HG03175 (cell line): ENCODE measurements around the gene AK1.

ENCODE experiments used
- ATAC-seq: cut with Tn5 transposase; IDR thresholded peaks from one replicate; pipeline ENCODE4 v1.9.1; 2021; ENCODE audit warnings: mild to moderate bottlenecking, moderate library complexity; ENCODE audit not compliant: unreplicated experiment

AK1 gene

DNA sequence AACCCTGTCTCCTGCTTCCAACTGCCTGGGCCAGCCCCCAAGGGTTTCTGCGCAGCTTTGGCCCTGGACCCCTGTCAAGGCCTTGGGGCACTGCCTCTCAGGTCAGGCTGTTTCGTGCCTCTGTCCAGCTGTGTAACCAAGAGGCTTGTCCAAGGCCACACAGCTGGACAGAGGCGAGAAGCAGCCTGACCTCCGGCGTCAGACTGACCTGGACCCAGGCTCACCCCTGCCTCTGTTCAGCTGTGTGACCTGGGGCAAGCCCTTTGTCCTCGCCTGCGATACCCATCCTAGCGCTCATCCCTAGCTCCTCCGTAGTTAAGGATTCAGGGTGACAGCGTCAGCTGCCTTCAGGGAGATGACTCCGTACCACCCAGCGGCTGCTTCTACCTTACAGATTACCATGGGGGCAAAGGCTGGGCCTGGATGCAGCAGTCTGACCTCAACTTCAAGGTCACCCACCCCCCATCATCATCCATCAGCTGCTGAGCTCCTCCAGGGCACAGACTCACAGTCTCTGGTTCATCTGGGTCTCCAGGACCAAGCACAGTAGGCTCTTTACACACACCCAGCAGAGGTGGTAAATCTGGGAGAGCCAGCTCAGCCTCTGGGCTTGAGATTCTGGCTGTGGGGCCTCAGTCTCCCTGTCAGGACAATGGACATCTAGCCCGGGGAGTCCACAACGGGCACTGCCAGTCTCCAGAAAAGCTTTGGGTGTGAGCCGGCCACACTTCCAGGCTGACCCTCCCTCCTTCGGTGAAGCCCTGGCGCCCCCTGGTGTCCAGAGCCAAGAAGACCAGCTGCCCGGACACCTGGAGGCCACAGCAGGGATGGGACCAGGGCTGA is 7.9 kb downstream of the AK1 start:
- ATAC-seq = no peak

DNA sequence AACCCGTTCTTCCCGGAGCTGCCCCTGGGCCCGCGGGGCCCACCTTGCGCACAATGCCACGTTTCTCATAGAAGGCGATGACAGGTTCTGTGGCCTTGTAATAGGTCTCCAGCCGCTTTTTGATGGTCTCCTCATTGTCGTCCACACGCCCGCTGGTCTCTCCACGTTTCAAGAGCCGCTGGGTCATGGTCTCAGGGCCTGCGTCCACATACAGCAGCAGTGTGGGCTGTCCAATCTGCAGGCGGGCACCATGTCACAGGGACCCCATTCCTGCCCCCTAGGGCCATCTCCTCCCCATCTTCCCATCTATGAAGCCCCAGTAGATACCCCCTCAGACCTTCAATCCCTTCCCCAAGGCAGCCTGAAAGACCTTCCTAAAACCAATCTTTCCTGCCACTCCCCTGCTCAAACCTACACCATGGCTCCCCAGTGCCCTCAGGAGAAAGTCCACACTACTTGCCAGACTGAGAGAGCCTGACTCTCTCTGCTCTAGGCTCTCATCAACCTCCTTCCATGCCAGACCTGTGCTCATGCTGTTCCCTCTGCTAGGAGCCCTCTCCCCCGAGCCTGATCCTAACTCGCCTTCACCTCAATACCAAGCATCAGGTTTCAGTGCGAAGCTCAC is 9.1 kb downstream of the AK1 start:
- no peak for ATAC-seq

DNA sequence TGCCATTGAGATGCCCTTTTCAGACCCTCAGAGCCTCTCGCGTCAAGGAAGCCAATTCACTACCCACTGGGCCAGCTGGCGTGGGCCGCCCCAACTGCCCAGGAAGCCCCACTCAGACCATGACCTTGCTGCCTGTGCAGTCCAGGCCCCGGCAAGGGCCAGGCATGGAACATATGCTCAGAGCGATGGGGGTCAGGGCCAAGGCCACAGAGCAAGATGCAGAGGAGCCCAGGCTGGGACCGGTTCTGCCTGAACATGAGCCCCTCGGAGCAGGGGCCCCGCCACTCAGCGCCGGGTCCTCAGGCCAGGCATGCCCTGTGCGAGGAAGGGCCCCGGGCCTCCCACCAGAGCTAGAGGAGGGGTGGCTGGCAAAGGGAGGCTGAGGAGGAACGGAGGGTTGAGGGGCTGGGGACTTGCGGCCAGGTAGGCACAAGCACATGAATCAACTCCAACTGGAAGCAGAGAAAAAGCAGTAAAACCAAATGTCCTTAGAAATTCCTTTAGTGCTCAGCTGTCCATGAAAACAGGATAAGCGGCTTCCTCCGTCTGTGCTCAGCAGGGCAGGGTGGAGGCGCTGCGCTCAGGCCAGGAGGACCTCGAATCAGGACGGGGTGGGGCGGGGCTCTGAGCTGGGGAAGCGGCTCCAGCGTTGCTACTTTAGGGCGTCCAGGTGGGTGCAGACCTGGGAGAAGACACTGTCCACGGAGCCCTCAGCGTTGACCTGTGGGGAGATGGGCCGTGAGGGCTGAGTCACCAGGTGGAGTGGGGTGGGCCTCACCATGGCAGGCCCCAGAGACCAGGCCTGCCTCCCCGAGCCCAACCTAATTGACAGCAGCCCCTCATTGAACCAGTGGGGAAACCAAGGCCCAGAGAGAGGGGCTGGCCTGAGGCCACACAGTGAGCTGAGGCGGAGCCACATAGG is 9.9 kb downstream of the AK1 start:
- ATAC-seq = no peak

DNA sequence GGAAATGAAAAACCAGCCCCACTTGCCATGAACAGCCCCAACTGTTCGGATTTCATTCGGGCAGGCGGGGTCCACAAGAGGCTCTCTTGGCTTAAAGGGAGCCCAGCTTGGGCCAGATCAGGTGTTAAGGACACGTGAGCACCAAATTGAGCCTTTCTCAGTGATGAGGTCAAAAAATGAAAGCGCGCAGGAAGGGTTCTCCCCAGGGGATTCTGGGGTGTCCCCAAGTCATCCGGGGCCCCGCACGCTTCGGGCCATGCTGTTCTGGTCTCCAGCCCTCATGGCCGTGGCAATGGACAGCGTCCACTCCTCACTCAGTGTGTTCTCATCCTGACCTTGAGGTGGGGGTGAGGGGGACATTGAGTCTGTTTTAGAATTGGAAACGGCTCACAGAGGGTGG is 10.9 kb downstream of the AK1 start:
- no peak for ATAC-seq

DNA sequence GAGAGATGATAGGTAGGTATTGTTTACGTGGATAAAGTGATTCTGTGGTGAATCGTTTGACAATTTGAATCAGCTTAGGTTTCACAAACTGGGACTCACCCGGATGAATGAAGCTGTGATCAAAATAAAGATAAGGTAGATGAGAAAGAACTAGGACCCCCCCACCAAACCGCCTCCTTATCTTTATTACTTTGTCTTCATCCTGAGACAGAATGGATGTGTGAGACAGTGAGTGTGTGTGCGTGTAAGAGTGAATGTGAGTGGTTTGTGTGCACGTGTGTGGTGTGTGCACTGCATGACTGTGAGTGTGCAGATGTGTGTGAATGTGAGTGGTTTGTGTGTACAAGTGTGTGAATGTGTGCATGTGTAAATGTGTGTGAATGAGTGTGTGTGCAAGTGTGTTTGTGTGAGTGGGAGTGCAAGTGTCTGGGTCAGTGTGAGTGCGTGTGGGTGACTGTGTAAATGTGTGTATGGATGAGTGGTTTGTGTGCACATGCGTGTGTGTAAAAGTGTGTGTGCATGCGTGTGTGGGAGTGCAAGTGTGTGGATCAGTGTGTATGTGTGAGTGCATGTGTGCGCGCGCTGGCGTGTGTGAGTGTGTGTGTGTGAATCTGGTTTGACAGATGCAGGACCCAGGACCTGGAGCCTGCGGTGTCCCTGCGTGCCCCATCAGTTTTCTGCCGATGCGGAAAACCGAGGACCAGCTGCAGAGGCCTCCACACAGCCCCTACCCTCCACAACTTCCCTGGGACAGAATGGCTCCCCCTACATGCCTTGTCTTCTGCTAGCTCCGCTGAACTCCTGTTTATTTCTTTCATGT is 11.6 kb downstream of the AK1 start:
- no peak for ATAC-seq

DNA sequence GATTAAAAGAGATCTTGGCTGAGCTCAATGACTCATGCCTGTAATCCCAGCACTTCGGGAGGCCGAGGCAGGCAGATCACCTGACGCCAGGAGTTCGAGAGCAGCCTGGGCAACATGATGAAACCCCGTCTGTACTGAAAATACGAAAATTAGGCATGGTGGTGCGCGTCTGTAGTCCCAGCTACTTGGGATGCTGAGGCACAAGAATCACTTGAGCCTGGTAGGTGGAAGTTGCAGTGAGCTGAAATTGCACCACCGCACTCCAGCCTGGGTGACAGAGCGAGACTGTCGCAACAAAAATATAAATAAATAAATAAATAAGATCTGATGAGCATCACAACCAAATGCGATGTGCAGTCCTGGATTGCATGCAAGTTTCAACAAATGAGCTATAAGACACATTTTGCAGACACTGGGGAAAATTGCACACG is 14.3 kb downstream of the AK1 start:
- no peak for ATAC-seq

DNA sequence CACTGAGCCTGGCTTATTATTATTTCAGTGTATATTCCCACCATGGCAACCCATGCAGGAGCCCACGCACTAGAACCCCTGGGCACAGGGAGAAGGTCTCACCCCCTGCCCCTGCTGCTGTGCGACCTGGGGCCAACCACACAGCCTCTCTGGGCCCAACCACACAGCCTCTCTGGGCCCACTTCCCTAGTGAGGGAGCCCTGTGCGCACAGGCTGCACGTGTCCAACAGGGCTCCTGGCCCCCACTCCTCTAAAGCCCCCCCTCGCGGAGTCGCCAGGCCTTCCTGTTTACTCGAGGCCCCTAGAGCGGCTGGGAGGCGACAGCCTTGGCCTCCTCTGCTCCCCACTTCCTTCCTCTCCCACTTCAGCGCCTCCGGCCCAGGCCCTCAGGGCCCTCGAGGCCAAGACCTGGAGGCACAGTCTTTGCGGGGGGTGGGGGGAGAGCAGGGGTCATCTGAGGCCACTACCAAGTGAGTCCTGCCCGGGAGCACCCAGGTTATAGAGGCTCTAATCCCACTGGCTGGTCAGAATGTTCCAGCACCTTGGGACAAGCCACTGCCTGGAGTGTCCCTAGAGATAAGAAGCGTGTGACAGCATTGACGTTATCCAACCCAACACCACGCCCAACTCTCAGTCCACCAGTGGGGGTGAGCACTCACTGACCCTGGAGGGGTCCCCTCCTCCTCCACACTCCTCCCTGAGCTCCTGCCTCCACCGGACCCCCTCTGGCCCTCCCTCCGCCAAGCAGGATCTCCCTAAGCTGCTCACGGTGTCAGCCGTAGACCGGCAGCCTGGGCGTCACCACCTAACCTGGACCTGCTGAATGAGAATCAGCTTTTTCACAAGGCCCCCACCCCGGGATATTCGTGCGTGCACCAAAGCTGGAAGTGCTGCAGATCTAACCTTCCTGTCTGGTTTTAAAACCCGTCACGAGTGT is 15.1 kb downstream of the AK1 start:
- no peak for ATAC-seq

DNA sequence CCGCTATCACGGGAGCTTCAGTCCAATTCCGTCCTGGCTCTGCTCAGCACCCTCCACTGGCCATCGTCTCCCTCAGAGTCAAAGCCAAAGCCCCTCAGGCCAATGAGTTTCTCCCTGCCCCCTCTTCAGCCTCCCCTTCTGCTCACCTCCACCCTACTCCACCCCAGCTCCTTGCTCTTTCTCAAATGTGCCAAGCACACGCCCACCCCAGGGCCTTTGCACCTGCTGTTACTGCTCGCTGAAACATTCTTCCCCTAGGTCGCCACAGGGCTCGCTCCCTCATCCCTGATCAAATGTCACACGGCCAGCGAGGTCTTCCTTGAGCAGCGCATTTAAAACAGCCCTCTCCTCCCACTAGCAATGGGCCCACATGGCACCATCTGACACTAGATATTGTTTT is 16.7 kb downstream of the AK1 start:
- no peak for ATAC-seq

DNA sequence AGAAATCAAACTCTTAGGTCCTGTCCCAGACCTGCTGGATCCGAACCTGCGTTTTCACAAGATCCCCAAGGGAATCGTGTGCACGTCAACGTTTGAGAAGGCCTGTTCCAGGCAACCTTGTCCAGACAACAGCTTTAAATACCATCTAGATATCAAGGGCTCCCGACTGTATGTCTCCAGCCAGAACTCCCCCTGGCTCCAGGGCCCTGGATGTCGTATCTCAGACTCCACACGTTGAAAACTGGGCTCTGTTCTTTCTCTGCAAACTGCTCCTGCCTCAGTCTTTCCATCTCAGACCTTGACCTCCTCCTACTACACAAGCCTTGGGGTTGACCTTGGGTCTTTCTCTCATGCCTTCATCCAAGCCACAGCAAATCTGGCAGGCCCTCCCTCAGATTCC is 17.2 kb downstream of the AK1 start:
- ATAC-seq = no peak

DNA sequence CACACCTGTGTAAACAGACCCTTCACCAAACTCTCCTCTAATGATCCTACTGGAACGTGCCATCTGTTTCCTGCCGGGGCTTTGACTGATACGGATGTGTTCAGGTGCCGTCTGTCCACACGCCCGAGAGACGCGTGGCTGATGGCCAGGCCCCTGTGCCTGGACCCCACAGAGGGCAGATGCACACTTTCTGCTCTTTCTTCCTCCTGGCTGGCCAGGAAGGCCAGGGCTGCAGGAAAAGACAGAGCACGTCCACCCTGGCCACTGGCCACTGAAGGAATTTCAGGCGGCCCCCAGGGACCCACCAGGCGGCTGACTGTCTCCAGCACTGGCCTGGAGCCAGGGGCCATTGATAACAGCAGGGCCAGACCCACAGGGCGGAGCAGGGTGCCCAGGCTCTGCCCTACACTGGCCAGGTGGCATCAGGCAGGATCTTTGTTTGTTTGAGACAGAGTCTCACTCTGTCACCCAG is 19.4 kb downstream of the AK1 start:
- ATAC-seq = no peak

DNA sequence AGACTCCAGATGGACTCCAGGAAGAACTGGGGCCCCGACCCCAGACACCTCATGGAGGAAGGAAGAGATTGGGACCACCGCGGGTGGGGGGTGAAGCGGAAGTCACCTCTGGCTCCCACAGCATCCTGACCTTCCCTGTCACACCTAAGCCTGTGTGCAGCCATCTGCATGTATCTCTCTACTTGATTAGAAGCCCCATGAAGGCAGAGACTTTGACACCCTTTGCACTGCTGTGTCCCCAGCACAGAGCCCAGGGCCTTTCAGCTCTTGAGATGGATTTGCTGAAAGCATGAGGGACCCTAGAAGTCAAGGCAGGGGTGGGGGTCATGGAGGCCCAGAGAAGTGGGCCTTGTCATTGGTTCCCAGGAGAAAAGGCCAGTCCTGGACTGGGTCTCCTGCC is 20.2 kb downstream of the AK1 start:
- ATAC-seq = no peak

DNA sequence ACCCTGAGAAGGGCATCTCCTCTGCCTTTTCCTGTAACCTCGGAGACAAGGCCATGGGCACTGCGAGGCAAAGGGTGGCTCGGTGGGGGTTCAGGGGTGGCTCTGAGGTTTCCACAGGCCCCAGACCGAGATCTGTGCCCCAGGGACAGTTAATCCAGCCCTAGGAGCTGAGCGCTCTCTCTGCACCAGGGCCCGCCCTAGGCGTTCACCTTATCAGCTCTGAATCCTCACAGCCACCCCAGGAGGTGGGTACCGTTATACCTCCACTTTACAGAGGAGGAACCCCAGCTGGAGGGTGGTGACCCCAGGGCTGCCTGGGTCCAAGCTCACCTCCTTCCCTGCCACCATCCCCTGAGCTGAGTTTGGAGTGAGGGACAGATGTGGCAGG is 20.8 kb downstream of the AK1 start:
- ATAC-seq = no peak

DNA sequence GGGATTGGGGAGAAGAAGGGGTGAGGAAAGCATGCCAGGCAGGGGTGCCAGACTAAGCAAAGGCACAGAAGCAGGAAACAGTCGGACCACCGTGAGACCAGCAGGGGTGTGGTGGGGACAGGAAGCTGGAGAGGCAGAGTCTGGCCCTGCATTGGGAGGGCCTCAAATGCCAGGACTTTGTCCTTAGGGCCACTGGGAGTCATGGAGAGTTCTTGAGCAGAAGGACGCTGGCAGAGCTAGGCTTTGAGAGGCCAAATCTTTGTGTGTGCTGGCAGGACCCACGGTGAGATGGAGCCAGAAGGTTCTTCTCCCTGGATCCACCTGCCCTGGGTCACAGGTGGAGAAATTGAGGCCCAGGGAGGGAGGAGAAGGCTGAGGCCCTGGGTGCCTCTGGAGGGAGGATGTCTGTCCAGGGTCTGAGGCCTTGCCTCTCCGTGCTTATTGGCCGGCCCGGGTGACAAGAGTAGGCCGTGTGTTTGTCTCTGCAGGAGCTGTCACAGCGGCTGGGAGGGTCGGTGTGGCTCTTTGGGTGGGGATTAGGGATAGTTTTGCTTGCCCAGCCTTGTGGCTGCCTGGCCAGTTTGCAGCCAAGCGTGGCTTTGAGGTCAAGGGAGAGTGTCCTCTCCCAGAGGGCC is 21.3 kb downstream of the AK1 start:
- ATAC-seq = no peak

DNA sequence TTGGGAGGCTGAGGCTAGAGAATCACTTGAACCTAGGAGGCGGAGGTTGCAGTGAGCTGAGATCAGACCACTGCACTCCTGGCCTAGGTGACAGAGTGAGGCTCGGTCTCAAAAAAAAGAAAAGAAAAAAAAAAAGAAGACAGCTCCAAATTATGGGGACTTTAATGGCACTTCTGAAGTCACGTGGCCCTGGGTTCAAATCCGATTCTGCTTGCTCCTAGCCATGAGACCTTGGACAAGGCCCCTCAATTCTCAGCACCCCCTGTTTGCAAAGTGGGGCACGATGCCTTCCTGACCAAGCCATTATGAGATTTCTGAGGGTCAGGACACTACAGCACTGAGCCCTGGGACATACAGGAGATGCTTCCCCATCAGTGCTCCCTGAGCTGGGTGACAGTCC is 22.0 kb downstream of the AK1 start:
- ATAC-seq = no peak

DNA sequence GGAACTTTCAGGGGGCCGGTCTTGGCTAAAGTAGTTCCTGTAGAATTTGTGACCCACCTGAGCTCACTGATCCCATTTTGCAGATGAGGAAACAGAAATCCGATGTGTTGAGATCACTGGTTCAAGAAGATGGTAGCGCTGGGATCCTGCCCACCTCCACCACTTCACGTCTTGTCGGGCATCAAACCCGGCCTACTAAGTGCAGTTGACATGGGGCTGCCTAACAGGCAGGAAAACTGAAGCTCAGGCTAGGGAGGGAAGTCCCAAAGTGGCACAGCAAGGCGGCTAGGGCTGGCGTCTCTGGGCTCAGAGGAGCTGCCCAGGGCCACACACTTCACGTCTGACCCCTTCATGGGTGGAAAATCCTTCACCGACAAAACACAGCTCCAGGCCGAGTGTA is 22.5 kb downstream of the AK1 start:
- no peak for ATAC-seq

DNA sequence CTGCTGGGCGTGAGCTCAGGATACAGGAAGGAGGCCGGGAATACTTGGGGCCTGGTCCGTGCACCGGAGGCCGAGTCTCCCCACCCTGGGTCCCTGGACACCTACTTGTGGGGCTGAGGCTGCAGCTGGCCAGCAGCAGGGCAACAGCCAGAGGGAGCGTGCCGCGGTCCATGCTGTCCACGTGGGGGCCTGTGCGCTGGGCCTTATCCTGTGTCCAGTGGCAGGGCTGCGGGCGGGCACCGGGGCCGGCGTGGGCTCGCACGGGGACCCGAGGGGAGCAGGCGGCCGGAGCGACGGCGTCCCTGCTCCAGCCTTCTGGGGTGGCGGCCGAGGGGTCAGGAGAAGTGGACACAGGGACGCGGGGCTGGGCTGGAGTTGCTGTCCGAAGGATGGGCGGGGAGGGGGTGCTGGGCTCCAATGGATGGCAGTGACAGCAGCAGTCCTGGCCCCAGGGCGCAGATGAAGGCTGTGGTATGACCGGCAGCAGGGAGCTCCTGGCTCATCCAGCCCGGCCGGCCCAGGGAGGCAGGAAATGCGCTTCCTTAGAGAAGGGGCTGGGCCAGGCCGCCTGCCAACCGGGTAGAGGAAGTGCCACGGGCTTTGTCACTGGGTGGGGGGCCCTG is 23.2 kb downstream of the AK1 start, which contains the start of gene ENG:
TSS of gene ENG (minus strand) at position 475 of the 623 bp plus-strand sequence. CDS start at position 172, 303 bp downstream.
- no peak for ATAC-seq

DNA sequence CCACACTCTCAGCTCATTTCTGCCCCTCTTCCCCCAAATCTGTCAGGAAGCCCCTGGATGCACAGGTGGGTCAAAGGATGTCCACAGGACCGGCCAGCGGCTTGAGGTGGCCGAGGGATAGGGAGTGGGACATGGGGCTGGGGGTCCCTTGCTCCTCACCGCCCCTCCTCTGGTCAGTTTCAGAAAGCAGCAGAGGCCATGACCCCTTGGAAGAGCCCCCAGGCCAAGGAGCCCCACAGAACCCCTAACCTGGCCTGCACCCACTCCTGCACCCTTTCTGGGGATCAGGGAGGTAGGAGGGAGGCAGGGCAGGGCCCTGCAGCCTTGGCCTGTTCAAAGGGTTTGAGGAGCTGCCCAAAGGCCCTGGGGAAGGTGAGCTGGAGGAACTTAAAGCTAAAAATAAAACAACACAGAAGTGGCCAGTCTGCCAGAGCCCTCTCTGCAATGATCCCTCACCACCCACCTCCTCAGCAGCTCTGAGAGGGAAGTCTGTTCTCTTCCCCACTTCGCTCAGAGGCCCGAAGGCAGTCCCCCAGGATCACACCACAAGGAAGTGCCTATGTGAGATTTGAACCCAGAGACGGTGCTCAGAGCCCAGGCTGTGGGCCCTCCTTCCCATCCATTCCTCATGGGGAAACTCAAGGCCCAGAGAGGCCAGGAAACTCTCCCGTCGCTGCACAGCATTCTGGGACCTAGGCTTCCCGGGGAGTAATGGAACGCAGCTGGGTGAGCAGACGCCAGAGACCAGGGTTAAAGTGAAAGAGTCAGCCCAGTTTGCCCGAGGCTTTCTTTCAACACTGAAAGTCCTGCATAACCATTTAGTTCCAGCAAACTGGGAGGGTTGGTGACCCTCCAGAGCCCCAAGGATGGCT is 23.9 kb downstream of the AK1 start:
- no peak for ATAC-seq
